Neural progenitor cell (in vitro differentiated cells): Measurements from ENCODE around the gene OLFM4. TPM values are rescaled to one million over a fixed set of nuclear protein-coding genes. Genes with fewer than 3 reads are reported as not detected.

Experiments
- DNase-seq: peaks from one replicate; pipeline ENCODE4 v3.0.0-alpha.2; 2016; ENCODE audit warnings: low spot score
- H2AFZ ChIP-seq: fragments of 200-600 bp; sonication (generic); replicated peaks from 2 replicates; pipeline ENCODE4 v1.6.1; 2016; ENCODE audit warnings: antibody characterized with exemption
- H3F3A ChIP-seq: fragments of 200-600 bp; sonication (generic); 2 replicates; pipeline ENCODE4 v1.6.1; 2016; ENCODE audit warnings: antibody characterized with exemption, low read depth
- H3K27ac ChIP-seq: fragments of 200-600 bp; sonication (generic); 2 replicates; pipeline ENCODE4 v1.5.1; 2016; ENCODE audit warnings: mild to moderate bottlenecking
- H3K27me3 ChIP-seq: fragments of 200-600 bp; sonication (generic); 2 replicates; pipeline ENCODE4 v1.6.1; 2016; ENCODE audit warnings: mild to moderate bottlenecking, moderate library complexity
- H3K36me3 ChIP-seq: fragments of 200-600 bp; sonication (generic); 2 replicates; pipeline ENCODE4 v1.5.1; 2016
- H3K4me1 ChIP-seq: fragments of 200-600 bp; sonication (generic); 2 replicates; pipeline ENCODE4 v1.6.1; 2016; ENCODE audit warnings: mixed run types
- H3K4me2 ChIP-seq: fragments of 200-600 bp; sonication (generic); 2 replicates; pipeline ENCODE4 v1.6.1; 2016
- H3K4me3 ChIP-seq: fragments of 200-600 bp; sonication (generic); 2 replicates; pipeline ENCODE4 v1.5.1; 2016
- H3K79me2 ChIP-seq: fragments of 200-600 bp; sonication (generic); 2 replicates; pipeline ENCODE4 v1.6.1; 2016; ENCODE audit warnings: low read depth
- H3K9ac ChIP-seq: fragments of 200-600 bp; sonication (generic); 2 replicates; pipeline ENCODE4 v1.6.1; 2016
- H3K9me3 ChIP-seq: fragments of 200-600 bp; sonication (generic); 2 replicates; pipeline ENCODE4 v1.5.1; 2016; ENCODE audit warnings: low read depth
- H4K20me1 ChIP-seq: fragments of 200-600 bp; sonication (generic); 2 replicates; pipeline ENCODE4 v1.6.1; 2016; ENCODE audit warnings: low read depth
- H3K27ac Mint-ChIP-seq: 3 replicates; pipeline ENCODE4 v1.8.0; 2021; ENCODE audit warnings: mixed read lengths
- H3K27me3 Mint-ChIP-seq: 2 replicates; pipeline ENCODE4 v1.8.0; 2022; ENCODE audit warnings: low read depth, mild to moderate bottlenecking, inconsistent platforms, moderate library complexity, mixed read lengths; ENCODE audit not compliant: insufficient read depth
- H3K36me3 Mint-ChIP-seq: 3 replicates; pipeline ENCODE4 v1.8.0; 2021; ENCODE audit warnings: mixed read lengths
- H3K4me1 Mint-ChIP-seq: 3 replicates; pipeline ENCODE4 v1.8.0; 2021; ENCODE audit warnings: mixed read lengths
- H3K4me3 Mint-ChIP-seq: 3 replicates; pipeline ENCODE4 v1.8.0; 2021; ENCODE audit warnings: mild to moderate bottlenecking, moderate library complexity, mixed read lengths
- H3K9me3 Mint-ChIP-seq: 3 replicates; pipeline ENCODE4 v1.8.0; 2020; ENCODE audit warnings: mixed read lengths
- EZH2 ChIP-seq: fragments of 200-600 bp; sonication (generic); IDR thresholded peaks from 2 replicates; pipeline ENCODE4 v1.6.1; 2017; ENCODE audit warnings: antibody characterized with exemption, mild to moderate bottlenecking, moderate library complexity
- EZH2phosphoT487 ChIP-seq: fragments of 200-600 bp; sonication (generic); IDR thresholded peaks from 2 replicates; pipeline ENCODE4 v1.6.1; 2017; ENCODE audit warnings: antibody characterized with exemption
- total RNA-seq: library from RNA; depleted of rRNA; stranded (reverse); fragments of >200 nt; gene quantifications from 2 replicates; pipeline ENCODE4 v1.2.3, GENCODE V29; 2015; ENCODE audit warnings: low replicate concordance
- TF ChIP-seq, protein P1 (sequence below): fragments of 200-600 bp; sonication (generic); IDR thresholded peaks from 2 replicates; pipeline ENCODE4 v1.5.1; 2017; ENCODE audit warnings: antibody characterized with exemption, mild to moderate bottlenecking

OLFM4 gene
- total RNA-seq, 1 donor from 2014 or later: not detected

DNA sequence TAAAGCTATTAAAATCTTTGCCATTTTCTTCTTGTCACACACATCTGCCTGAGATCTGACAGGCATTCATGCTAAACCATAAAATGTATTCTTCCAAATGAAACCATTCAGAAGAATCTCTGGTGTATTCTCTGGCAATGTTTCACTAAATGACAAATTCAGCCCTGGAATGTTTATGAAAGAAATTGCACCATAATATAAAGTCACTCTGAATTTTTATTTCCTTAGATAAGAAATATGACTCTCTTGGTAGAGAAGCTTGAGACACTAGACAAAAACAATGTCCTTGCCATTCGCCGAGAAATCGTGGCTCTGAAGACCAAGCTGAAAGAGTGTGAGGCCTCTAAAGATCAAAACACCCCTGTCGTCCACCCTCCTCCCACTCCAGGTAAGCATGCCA lies 14.3 kb downstream of the OLFM4 start:
- Histone ChIP-seq H3K36me3 (no peaks in the 10 kb centered on the region), H3K4me2 (peak overlapping the region; percentile 44), H3K9ac (no peak overlapping the region), H4K20me1 (no peaks in the 10 kb centered on the region), H3K4me1 (peaks cover 25% of the 10 kb centered on the region), H3K4me3 (no peak overlapping the region), H3K9me3 (no peaks in the 10 kb centered on the region), H2AFZ (no peak overlapping the region), H3K79me2 (no peaks in the 10 kb centered on the region), H3K27ac (no peak overlapping the region), H3F3A (no peaks in the 10 kb centered on the region), H3K27me3 (no peaks in the 10 kb centered on the region)
- Mint-ChIP-seq H3K4me1 (peaks cover 34% of the 10 kb centered on the region), H3K36me3 (no peaks in the 10 kb centered on the region), H3K4me3 (peak overlapping the region; percentile 72), H3K9me3 (no peaks in the 10 kb centered on the region), H3K27me3 (peaks cover 2% of the 10 kb centered on the region), H3K27ac (peak overlapping the region; percentile 97)
- DNase-seq: no peak
- TF ChIP-seq EZH2: no peak
- no peak for TF ChIP-seq EZH2phosphoT487
- TF ChIP-seq, protein P1, sequence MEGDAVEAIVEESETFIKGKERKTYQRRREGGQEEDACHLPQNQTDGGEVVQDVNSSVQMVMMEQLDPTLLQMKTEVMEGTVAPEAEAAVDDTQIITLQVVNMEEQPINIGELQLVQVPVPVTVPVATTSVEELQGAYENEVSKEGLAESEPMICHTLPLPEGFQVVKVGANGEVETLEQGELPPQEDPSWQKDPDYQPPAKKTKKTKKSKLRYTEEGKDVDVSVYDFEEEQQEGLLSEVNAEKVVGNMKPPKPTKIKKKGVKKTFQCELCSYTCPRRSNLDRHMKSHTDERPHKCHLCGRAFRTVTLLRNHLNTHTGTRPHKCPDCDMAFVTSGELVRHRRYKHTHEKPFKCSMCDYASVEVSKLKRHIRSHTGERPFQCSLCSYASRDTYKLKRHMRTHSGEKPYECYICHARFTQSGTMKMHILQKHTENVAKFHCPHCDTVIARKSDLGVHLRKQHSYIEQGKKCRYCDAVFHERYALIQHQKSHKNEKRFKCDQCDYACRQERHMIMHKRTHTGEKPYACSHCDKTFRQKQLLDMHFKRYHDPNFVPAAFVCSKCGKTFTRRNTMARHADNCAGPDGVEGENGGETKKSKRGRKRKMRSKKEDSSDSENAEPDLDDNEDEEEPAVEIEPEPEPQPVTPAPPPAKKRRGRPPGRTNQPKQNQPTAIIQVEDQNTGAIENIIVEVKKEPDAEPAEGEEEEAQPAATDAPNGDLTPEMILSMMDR: no peak

DNA sequence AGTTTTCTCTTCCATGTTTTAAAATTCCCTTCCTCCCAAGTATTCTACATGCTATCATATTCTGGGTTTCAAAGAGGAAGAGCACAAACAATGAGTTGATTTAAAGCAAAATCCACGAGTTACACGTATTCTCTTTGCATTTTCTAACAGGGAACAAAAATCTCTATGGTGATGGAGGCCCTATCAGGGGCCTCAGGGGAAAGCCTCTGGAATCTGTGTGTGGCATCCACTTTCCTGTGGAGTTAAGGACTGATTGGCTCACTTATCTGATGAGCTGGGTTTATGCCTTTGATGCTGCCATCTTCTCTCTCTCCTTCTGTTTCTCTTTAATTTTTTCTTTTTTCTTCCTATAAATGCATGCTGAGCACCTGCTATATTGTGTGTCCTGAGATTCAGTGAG lies 14.8 kb downstream of the OLFM4 start:
- H3K36me3 ChIP-seq: no peaks in the 10 kb centered on the region
- peak; percentile 11 for DNase-seq
- no peaks in the 10 kb centered on the region for H3K27me3 ChIP-seq
- TF ChIP-seq EZH2phosphoT487: no peak
- TF ChIP-seq, protein P1: no peak
- TF ChIP-seq EZH2: no peak
- no peaks in the 10 kb centered on the region for H3K79me2 ChIP-seq
- no peaks in the 10 kb centered on the region for H3K9me3 Mint-ChIP-seq
- peaks cover 34% of the 10 kb centered on the region for H3K4me1 Mint-ChIP-seq
- H3K36me3 Mint-ChIP-seq: no peaks in the 10 kb centered on the region
- H3K4me3 Mint-ChIP-seq: peak overlapping the region; percentile 72
- no peak overlapping the region for H3K4me3 ChIP-seq
- peak overlapping the region; percentile 44 for H3K4me2 ChIP-seq
- peak overlapping the region; percentile 15 for H2AFZ ChIP-seq
- H3K27me3 Mint-ChIP-seq: peaks cover 2% of the 10 kb centered on the region
- H3F3A ChIP-seq: no peaks in the 10 kb centered on the region
- no peak overlapping the region for H3K27ac ChIP-seq
- H3K9ac ChIP-seq: no peak overlapping the region
- no peaks in the 10 kb centered on the region for H4K20me1 ChIP-seq
- peak overlapping the region; percentile 11 for H3K27ac Mint-ChIP-seq
- no peaks in the 10 kb centered on the region for H3K9me3 ChIP-seq
- peaks cover 25% of the 10 kb centered on the region for H3K4me1 ChIP-seq

GRCh38 chr13:53045189-53045588 lies 16.6 kb downstream of the OLFM4 start:
- no peak overlapping the region for H3K27ac Mint-ChIP-seq
- peaks cover 7% of the 10 kb centered on the region for H3K27me3 Mint-ChIP-seq
- H3K4me1 Mint-ChIP-seq: peaks cover 38% of the 10 kb centered on the region

More at GRCh38 chr13:53045189-53045588, 16.6 kb downstream of the OLFM4 start:
- Histone ChIP-seq H3K9ac (no peak overlapping the region), H3F3A (no peaks in the 10 kb centered on the region), H3K36me3 (no peaks in the 10 kb centered on the region), H2AFZ (no peak overlapping the region), H3K4me2 (no peak overlapping the region), H3K79me2 (no peaks in the 10 kb centered on the region), H3K27ac (no peak overlapping the region), H3K4me3 (no peak overlapping the region), H3K27me3 (no peaks in the 10 kb centered on the region), H3K9me3 (no peaks in the 10 kb centered on the region), H3K4me1 (peaks cover 25% of the 10 kb centered on the region), H4K20me1 (no peaks in the 10 kb centered on the region)
- no peaks in the 10 kb centered on the region for H3K9me3 Mint-ChIP-seq
- DNase-seq: no peak
- H3K36me3 Mint-ChIP-seq: no peaks in the 10 kb centered on the region
- no peak overlapping the region for H3K4me3 Mint-ChIP-seq
- TF ChIP-seq, protein P1: no peak
- TF ChIP-seq EZH2phosphoT487: no peak
- TF ChIP-seq EZH2: no peak
